Cardiac fibroblast (primary cell): Measurements from ENCODE around the gene EGFR.

ENCODE experiments used
- DNase-seq, 2 donors: peaks; one replicate each; pipeline versions ENCODE4 v3.0.0 to v3.0.0-alpha.2; 2010; ENCODE audit warnings: low read depth in 2 of 2
- H3K4me3 ChIP-seq, 2 donors: replicated peaks in 1 of 2; 1 replicate in 1 of 2; 2 replicates in 1 of 2; pipeline ENCODE4 v1.5.1; 2011; ENCODE audit warnings: low read depth in 2 of 2, low read length in 2 of 2, mild to moderate bottlenecking in 2 of 2, moderate library complexity in 1 of 2
- CTCF ChIP-seq: IDR thresholded peaks from one replicate; pipeline ENCODE4 v1.5.1; 2011; ENCODE audit warnings: low read depth, mild to moderate bottlenecking, low read length, inconsistent platforms

EGFR gene

GRCh38 chr7:55170335-55171069 lies 151.7 kb downstream of the EGFR start:
- no peak for DNase-seq
- TF ChIP-seq CTCF, result no peak
- H3K4me3 ChIP-seq, result no peak overlapping the region

GRCh38 chr7:55171157-55171556 lies 152.3 kb downstream of the EGFR start:
- DNase-seq, result no peak
- no peak overlapping the region for H3K4me3 ChIP-seq
- TF ChIP-seq CTCF, result no peak

GRCh38 chr7:55172161-55172560 lies 153.3 kb downstream of the EGFR start:
- TF ChIP-seq CTCF, result no peak
- no peak for DNase-seq
- no peak overlapping the region for H3K4me3 ChIP-seq

- H3K4me3 ChIP-seq, result no peak overlapping the region
- TF ChIP-seq CTCF, result no peak
- DNase-seq, result no peak
These were observed 154.2 kb downstream of the EGFR start for GRCh38 chr7:55172881-55173609.

- DNase-seq, result no peak
- no peak overlapping the region for H3K4me3 ChIP-seq
- no peak for TF ChIP-seq CTCF
These were observed 154.9 kb downstream of the EGFR start for GRCh38 chr7:55173671-55174070.

- DNase-seq, result no peak
- H3K4me3 ChIP-seq, result no peak overlapping the region
- no peak for TF ChIP-seq CTCF
These were observed 155.6 kb downstream of the EGFR start for GRCh38 chr7:55174456-55174855.

- DNase-seq, result no peak
- TF ChIP-seq CTCF, result no peak
- H3K4me3 ChIP-seq, result no peak overlapping the region
These were observed 156.0 kb downstream of the EGFR start for GRCh38 chr7:55174856-55175255.
